Measurements from ENCODE around the gene DDX55.

Gene DDX55

DNA sequence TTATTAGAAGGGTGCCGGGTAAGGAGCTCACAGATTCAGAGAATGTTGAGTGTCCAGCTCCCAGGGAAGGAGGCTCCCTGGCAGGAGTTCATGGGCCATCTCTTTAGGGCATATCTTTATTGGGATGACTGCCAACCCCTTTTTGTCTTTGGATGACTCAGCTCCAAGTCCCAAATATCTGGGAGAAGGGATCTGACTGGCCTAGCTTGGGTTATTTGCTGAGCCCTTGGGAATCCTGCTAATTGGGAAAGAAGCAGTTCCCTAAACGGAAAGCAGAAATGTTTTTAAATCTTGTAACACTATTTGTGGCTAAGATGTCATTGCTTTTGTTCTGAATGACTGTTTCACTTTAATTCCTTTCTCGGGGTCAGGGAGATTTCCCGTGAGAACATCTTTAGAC is 12.6 kb downstream of the DDX55 start:
- DNase-seq = peak; percentile 21

DNA sequence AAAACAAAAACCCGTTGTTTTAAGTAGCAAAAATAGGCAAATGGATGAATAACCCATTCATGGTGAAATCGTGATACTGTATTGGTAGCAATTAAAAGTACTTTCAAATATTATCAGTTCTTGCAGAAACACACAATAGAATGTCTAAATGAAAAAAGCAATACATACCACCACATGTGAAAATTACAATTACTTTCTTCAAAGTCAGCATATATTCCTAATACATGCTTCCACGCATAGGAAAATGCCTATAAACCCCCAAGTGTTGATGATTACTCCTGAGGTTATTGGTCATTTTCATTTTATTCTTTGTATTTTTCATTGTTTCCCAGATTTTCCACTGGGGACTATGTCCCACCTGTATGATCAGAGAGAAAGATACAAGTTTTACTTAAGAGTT is 15.2 kb downstream of the DDX55 start:
- DNase-seq = no peak

DNA sequence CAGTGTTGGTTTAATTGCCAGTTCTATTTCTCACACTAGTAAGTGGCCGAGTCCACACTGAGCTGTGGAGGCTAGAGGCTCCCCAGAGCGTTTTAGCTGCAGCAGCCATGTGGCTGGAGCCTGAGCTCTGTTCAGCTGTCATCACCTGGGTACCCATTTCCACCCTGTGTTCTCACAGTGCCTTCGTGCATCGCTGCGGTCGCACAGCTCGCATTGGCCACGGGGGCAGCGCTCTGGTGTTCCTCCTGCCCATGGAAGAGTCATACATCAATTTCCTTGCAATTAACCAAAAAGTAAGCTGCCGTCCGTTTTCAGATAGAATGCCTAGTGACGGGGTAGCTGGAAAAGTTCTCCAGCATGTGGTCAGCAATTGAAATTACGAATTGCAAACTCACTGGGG is 15.7 kb downstream of the DDX55 start:
- DNase-seq = no peak

DNA sequence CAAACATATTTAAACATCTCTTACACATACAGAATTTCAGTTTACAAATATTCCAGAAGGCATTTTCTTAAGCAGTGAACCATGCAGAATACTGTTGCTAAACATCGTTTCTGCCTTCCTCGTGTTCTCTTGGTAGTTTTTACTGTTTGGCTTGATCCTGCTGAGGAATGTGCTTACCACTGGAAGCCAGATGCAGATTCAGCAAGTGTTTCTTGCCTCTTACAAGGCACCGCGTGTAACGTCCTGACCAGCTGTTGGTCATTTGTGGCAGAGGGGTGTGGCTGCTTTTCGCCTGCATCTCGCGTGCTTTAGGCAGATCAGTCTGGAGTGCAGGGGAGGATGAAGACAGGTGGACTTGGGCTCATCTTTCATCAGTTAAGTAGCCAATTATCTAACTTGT is 19.2 kb downstream of the DDX55 start:
- no peak for DNase-seq

DNA sequence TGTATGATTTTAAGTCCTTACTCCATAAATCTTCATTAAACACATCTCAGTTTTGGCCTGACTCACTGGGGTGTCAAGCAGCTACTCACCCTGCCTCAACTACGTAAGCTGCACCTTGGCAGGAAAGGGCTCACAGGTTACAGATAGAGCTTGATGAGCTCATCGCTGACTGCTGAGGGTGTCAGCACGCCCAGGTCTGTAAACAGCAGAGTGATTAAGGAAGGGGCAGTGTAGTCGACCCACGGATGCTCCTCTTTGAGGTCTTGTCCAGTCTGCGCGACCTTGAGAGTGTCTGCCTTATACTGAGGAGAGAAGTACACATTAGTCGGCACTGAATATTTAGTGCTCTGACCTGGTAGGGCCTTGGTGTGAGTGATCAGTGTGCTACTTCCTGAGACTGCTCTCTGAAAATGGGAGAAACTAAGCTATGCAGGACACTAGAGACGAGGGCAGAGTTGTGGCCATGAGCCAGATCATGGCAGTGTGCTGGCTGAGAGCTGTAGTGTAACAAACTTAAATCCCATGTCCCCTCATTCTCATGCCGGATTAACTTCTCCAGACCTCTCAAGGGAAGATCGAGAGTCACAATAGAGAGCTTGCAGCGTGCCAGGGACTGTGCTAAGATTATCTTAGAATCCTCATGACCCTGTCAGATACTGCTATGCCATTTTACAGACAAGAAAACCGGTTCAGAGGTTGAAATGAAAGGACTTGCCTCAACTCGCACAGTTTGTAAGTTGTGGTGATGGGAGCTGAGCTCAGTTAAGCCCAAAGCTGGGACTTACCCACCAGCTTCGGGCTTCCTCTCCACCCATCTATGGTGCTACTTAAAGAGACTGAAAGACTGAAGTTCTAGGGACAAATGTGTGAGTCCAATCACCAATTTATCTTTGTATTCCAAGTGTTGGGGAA is 20.0 kb downstream of the DDX55 start:
- DNase-seq = no peak

DNA sequence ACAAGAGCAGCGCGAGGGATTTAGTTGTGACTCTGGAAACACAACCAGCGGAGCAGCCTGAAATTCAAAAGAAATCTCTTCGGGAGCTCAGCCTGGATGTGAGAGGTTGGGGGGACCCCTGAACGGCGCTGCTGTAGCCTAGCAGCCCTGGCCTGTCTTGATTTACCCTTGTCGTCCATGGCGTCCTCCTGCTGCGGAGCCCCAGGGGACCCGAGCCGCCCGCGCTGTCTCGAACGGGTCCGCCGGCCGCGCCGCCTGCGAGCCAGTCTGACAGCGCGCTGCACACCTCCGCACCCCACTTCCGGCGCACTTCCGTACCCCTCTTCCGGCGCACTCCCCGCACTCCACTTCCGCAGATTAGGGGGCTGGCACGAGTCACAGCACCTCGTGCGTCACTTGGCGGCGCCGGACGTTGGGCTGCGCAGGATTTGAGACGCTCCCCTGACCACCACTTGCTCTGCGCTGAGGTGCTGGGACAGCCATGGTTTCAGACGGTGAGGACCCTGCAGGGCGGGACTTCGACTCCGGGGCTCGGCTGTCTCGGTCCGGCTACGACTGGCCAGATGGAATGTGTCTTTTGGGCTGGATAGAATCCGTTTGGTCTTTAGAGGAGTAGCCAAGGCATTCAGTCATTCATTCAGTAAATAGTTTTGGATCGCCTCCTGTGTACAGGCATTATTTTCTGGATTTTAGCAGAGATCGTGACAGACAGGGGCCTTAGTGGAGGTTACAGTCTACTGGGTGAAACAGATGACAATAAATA is 31.7 kb downstream of the DDX55 start, which contains the start of the genes EIF2B1 and GTF2H3:
TSS of gene EIF2B1 (minus strand) at position 308 of the 763 bp plus-strand sequence. CDS start at position 179, 129 bp downstream.
TSS of gene GTF2H3 (plus strand) at position 451 of the 763 bp plus-strand sequence. CDS start at position 482, 31 bp downstream.
- peak; percentile 96 for DNase-seq

DNA sequence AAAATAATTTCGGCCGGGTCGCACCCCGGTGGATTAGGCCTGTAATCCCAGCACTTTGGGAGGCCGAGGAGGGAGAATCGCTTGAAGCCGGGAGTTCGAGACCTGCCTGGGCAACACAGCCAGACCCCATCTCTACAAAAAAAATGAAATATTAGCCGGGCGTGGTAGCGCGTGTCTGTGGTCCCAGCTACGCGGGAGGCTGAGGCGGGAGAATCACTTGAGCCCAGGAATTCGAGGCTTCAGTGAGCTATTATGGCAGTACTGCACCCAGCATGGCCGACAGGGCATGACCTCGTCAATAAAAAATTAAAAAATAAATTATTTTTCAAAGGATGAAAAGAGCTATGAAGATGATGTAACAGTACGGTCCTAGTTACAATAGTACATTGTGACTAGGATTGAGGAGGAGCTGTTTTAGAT is 32.3 kb downstream of the DDX55 start:
- no peak for DNase-seq

DNA sequence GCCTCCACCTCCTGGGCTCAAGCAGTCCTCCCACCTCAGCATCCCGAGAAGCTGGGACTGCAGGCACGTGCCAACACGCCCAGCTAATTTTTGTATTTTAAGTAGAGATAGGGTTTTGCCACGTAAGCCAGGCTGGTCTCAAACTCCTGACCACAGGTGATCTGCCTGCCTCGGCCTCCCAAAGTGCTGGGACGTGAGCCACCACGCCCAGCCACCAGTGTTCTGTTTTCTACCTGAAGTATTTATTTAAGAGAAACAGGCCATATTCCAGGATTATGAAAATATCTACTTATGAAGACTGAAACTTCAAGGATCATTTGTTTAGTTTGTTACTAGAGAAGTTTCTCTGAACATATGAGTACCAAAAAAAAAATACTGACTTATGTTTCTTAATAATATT is 42.0 kb downstream of the DDX55 start:
- DNase-seq = no peak

DNA sequence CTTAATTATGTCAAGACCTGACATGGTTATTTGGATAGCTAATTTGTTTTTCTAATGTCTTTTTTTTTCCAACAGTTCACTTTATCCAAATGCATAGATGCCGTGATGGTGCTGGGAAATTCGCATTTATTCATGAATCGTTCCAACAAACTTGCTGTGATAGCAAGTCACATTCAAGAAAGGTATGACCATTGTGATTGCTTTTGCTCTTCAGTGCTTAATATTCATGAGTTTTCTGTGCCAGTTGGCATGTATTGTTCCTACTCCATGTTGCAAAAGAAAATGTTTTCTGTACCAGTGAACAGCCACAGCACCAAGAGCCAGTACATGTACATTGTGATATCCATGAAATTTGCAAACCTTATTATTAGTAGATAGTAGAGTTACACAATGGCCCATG is 43.5 kb downstream of the DDX55 start:
- DNase-seq = no peak

DNA sequence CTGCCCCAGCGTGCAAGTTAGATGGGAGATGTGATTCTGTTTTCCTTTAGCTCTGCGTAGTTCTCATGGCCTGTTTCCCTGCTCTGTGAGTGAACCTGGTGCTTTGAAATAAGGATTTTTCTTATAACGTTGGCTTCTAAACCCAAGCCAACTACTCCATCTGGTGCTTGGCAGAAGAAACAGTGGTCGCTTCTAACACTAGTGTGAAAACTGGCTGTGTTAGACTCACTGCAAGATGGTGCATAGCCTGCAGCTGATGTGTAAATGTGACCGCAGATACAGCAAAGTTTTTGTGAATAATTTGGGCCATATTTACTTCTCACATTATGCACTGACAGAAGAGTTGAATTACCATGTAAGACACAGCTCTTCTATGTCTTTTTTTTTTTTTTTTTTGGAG is 44.0 kb downstream of the DDX55 start:
- DNase-seq = no peak

DNA sequence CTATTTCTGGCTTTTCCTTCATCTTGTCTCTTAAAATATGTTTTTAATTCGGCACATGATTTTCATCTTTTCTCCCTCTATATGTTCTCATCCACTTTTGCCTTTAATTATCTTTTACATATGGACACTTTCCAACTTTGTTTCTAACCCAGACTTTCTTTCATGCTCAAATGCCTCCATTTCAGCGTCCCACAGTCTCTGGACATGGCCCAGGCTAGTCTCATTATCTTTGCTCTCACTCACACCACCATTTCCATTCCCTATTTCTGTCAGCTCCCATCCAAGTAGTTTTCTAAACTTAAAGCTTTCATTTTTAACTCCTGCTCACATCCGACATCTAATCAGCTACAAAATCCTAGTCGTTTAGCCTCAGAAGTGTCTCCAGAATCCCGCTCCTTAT is 46.5 kb downstream of the DDX55 start:
- no peak for DNase-seq

DNA sequence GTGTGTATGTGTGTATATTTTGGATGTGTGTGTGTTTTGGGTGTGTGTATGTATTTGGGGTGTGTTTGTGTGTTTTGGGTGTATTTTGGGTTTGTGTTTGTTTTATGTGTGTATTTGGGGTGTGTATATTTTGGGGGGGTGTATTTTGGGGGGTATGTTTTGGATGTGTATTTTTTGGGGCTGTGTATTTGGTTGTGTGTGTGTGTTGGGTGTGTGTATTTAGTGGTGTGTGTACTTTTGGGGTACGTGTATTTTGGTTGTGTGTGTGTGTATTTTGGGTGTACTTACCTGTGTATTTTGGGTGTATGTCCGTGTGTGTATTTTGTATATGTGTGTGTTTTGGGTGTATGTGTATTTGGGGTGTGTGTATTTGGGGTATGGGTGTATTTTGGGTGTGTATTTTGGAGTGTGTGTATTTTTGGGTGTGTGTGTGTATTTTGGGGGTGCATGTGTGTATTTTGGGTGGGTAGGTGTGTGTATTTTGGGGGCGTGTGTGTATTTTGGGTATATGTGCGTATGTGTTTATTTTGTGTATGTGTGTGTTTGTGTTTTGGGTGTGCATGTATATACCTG is 52.3 kb downstream of the DDX55 start:
- DNase-seq = no peak

DNA sequence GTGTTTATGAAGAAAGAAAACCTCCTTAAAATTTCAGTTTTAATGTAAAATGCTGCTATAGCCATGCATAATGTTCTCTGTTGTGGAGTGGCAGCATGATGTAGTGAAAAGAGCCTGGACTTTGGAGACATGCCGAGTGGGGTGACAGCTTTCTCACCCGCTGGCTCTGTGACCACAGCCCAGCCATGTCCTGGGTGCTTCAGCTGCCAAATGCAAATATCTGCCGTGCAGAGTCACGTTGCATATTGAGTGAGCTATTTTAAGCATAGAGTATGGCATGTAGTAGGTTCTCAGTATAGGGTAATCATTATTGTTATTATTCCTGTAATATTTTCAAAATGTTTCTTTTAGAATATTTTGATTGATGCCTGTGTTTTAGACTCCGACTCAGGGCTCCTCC is 53.5 kb downstream of the DDX55 start:
- DNase-seq = no peak

DNA sequence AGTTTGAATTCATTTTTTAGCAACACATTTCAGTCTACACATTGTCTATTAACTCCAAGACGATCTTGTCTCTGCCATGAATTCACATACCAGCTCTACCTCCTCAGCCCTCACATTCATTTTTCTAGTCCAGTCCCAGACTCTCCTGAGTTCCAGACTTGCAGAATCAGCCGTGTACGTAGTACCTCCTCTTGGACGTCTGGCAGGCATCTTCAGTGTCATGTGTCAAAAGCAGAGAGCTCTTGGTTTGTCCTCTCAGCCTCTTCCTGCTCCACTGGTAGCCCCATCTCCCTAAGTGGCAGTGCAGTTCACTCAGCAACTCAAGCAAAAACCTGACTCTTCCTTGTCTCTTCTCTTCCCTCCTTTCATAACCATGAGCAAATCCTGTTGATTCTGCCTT is 54.5 kb downstream of the DDX55 start:
- no peak for DNase-seq

DNA sequence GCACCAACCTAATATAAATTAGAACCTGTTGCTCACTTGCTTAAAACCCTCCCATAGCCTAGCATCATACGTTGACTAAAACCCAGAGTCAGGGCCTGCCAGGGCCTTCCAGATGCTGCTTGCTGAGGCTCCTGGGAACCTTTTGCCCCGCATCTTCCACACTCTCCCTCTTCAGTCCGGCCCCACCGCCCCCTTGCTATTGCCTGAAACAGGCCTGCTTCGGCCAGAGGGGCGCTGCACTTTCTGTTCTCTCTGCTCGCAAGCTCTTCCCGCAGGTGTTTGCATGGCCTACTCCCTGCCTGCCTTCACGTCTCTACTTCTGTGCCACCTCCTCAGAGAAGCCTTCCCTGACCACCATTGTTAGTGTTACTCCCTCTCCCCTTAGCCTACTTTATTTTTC is 55.3 kb downstream of the DDX55 start:
- DNase-seq = no peak

DNA sequence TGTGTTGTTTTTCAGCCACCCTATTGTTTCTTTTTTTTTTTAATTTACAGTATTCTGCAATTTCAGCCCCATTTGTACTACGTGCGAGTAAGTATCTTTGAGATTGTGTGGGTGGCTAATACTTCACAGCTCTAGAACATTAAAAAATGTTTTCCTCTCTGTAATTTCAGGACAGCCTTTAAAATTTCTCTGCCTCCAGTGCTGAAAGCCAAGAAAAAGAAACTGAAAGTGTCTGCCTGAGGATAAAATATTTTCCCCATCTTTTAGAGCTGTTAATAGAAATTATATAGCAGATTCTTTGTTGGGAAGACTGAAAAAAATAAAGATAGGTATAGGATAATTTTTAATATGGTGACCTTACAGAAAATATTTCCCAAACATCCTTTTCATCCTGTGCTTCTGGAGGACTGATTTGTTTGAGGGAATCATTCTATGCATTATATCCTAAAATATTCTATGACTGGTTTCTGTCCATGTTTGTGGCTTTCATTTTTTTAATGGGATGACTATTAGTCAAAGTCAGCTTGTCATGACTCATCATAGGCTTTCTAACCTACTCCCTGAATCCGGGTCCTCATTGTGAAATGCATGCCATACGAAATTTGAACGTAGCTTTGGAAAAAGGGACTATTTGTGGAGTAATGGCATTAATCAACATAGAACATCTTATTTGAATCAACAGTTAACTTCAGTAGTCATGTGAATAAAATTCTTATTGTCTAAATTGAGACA is 58.3 kb downstream of the DDX55 start:
- peak; percentile 87 for DNase-seq

DNA sequence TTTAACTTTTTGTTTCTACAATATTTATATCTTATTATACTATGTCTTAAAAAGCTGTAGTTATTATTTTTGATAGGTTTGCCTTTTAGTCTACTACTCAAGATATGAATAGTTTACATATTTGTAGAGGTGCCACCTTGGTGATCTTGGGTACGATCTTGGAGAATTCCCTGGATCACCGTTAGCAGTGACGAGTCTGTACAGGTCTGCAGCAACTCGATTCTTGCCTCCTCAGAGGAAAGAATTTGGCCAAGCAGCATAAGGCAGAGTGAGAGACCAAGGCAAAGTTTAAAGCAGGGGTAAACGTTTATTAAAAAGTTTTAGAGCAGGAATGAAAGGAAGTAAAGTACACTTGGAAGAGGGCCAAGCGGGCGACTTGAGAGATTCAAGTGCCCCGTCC is 65.9 kb downstream of the DDX55 start:
- DNase-seq = no peak

Data from fibroblast of upper back skin (primary cell).